ENCODE measurements around the gene CCDC30. TPM values are rescaled to one million over a fixed set of nuclear protein-coding genes. Genes with fewer than 3 reads are reported as not detected.
"Not testable (repeated sequence)": the region's sequence is repeated elsewhere in the genome, so short reads cannot be mapped to it uniquely, and the experiment has no call there.

Gene CCDC30
- total and polyA plus RNA-seq, 4 donors = 12.0 to 19.1 (median 15.9) TPM

DNA sequence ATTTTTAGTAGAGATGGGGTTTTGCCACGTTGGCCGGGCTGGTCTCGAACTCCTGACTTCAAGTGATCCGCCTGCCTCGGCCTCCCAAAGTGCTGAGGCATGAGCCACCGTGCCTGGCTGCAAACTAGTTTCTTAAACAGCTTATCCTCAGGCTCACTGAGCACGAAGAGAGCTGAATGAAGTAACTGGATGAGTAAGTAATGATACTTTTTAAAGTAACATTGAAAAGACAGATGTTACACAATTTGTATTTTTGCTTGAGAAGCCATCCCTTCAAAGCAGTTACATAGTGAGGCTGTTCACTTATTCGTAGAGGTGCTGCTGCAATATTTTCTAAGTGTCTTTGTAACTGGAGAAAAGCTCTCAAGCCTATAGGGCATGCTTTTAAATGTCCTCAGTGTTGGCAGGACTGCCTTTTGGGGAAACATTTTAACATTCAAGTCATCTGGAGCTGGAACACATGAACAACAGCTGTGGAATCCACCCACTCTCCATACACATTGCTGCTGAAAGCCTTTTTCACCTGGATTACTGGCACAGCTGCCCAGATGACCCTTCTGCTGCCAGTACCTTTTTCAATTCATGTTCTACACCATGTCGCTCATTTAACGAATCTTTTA lies 216.4 kb downstream of the CCDC30 start:
- no peaks in the 10 kb centered on the region for H3K27me3 ChIP-seq (ENCODE audit: control insufficient read depth, insufficient read depth, low read length)
- no peaks in the 10 kb centered on the region for H3K9me3 ChIP-seq (ENCODE audit: control insufficient read depth, insufficient read depth, low read length)
- no peak overlapping the region for H3K27ac ChIP-seq (ENCODE audit: low read depth, low read length)
- DNase-seq (ENCODE audit: low read depth in 4 of 6, low spot score in 6 of 6) = peak in 1 of 6 donors; percentile 2
- H3K4me1 ChIP-seq (ENCODE audit: control insufficient read depth, insufficient read depth, low read length) = peaks cover 5% of the 10 kb centered on the region
- 76% methylated on average over 3 of the region's 10 CpGs for WGBS (ENCODE audit: insufficient coverage)
- H3K4me3 ChIP-seq (ENCODE audit: low read depth, low read length) = no peak overlapping the region
- peaks cover 11% of the 10 kb centered on the region for H3K36me3 ChIP-seq (ENCODE audit: control insufficient read depth, insufficient read depth, low read length)

DNA sequence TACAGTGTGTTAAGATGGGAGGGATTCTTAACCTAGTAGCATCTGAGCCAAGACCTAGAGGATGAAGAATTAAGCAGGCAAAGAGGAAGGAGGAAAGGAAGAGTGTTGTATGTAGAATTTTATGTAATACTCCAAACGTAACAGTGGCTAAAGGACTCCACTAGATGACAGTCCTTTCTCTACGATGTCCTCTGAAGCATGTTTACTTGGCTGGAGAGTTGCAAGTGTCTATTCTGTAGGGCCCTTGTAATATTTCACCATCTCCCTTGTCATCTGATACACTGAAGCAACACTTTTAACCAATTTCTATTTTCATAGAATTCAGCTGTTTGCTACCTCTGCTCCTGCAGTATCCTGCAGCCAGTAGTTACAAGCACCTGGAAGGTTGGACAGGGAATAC lies 217.0 kb downstream of the CCDC30 start:
- Histone ChIP-seq H3K27ac (ENCODE audit: low read depth, low read length) (no peak overlapping the region), H3K36me3 (ENCODE audit: control insufficient read depth, insufficient read depth, low read length) (peaks cover 8% of the 10 kb centered on the region), H3K4me3 (ENCODE audit: low read depth, low read length) (no peak overlapping the region), H3K27me3 (ENCODE audit: control insufficient read depth, insufficient read depth, low read length) (no peaks in the 10 kb centered on the region), H3K9me3 (ENCODE audit: control insufficient read depth, insufficient read depth, low read length) (no peaks in the 10 kb centered on the region), H3K4me1 (ENCODE audit: control insufficient read depth, insufficient read depth, low read length) (peaks cover 5% of the 10 kb centered on the region)
- DNase-seq (ENCODE audit: low read depth in 4 of 6, low spot score in 6 of 6) = no peak
- whole genome bisulfite sequencing (ENCODE audit: insufficient coverage) = no CpG with 5 or more reads among the region's 2 CpGs

DNA sequence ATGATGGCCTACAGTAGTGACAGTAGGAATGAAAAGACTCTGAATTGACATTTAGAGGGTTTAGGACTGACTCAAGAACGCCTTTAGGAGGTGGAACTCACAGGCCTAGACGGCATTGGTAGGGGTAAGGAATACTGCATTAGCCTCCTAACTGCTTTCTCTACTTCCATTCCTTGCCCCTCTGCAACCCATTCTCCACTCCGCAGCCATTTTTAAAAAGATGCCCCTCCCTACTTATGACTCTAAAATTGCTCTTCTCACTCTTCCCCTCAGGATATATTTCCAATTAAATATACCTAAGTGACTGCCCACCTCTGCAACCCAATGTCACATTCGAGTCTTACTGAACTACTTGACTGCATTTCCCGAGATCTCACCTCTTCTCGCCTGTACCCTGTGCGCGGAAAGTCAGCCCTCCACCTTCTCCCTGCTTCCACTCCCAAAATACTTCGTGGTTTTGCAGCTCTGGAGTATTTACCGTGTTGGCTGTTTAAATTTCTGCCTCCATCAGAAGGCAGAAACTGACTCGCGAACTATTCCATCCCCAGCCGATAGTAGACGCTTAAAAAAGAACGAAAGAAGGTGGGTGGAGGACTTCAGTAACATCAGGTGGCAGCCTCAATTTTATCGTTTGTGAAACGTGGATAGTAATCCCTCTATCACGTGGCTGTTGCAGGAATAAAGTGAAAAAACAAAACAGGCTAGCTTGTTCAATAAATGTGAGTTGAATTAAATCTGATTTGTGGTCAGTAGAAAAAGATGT lies 218.0 kb downstream of the CCDC30 start:
- WGBS (ENCODE audit: insufficient coverage) = 5% methylated on average over 12 of the region's 18 CpGs
- Histone ChIP-seq H3K4me3 (ENCODE audit: low read depth, low read length) (peak overlapping the region; percentile 92), H3K27me3 (ENCODE audit: control insufficient read depth, insufficient read depth, low read length) (no peaks in the 10 kb centered on the region), H3K27ac (ENCODE audit: low read depth, low read length) (peak overlapping the region; percentile 94), H3K36me3 (ENCODE audit: control insufficient read depth, insufficient read depth, low read length) (peaks cover 7% of the 10 kb centered on the region), H3K9me3 (ENCODE audit: control insufficient read depth, insufficient read depth, low read length) (no peaks in the 10 kb centered on the region), H3K4me1 (ENCODE audit: control insufficient read depth, insufficient read depth, low read length) (peaks cover 5% of the 10 kb centered on the region)
- DNase-seq (ENCODE audit: low read depth in 4 of 6, low spot score in 6 of 6) = peak in 3 of 6 donors; percentile 25 to 85 (median 64)

DNA sequence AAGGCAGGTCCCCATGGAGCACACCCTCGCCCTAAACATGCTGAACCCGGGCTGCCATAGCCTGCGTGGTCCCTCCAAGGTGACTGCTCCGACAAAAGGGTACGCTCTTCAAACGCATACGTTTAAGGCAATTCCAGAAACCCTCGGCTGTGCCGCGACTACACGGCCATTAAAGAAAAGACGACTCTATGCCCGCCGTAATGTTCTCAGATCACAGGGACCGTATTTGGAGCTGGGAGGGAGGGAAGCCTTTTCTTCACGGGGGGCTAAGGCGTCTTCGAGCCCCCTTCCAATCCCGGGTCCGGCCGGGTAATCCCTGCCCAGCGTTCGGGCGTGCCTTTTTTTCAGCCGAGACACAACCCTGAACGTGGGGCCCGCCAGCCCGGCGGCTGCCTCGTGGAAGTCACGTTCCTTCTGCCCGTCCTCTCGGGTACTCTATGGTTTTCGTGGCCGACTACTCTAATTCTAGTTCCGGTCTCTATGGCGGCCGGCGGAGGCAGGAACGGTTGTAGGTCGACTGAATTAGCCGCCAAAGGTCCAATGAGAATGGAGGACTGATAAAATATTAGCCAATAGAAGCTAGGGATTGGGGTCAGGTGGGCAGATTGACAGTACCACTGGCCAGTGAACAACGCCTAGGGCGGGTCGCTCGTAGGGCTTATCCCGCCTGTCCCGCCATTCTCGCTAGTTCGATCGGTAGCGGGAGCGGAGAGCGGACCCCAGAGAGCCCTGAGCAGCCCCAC lies 218.8 kb downstream of the CCDC30 start, which contains the start of gene YBX1:
Gene YBX1, plus strand, starts transcription at position 678 of the 743 bp plus-strand sequence. CDS start 148 bp downstream, outside the sequence.
- under 1% methylated on average over 54 of the region's 54 CpGs for WGBS (ENCODE audit: insufficient coverage)

DNA sequence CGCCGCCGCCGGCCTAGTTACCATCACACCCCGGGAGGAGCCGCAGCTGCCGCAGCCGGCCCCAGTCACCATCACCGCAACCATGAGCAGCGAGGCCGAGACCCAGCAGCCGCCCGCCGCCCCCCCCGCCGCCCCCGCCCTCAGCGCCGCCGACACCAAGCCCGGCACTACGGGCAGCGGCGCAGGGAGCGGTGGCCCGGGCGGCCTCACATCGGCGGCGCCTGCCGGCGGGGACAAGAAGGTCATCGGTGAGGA lies 219.3 kb downstream of the CCDC30 start:
- H3K4me1 ChIP-seq (ENCODE audit: control insufficient read depth, insufficient read depth, low read length); DNase-seq (ENCODE audit: low read depth in 4 of 6, low spot score in 6 of 6); H3K27me3 ChIP-seq (ENCODE audit: control insufficient read depth, insufficient read depth, low read length); H3K9me3 ChIP-seq (ENCODE audit: control insufficient read depth, insufficient read depth, low read length); H3K36me3 ChIP-seq (ENCODE audit: control insufficient read depth, insufficient read depth, low read length): not testable (repeated sequence)
- H3K27ac ChIP-seq (ENCODE audit: low read depth, low read length) = peak overlapping the region; percentile 94
- peak overlapping the region; percentile 92 for H3K4me3 ChIP-seq (ENCODE audit: low read depth, low read length)
- WGBS (ENCODE audit: insufficient coverage) = 0% methylated on average over 32 of the region's 33 CpGs

More for the DNA sequence above, 218.8 kb downstream of the CCDC30 start, which contains the start of gene YBX1:
- Histone ChIP-seq H3K36me3 (ENCODE audit: control insufficient read depth, insufficient read depth, low read length) (no peaks in the 10 kb centered on the region), H3K4me1 (ENCODE audit: control insufficient read depth, insufficient read depth, low read length) (peaks cover 5% of the 10 kb centered on the region), H3K9me3 (ENCODE audit: control insufficient read depth, insufficient read depth, low read length) (no peaks in the 10 kb centered on the region), H3K27ac (ENCODE audit: low read depth, low read length) (peak within 1 kb of the TSS; percentile 94), H3K27me3 (ENCODE audit: control insufficient read depth, insufficient read depth, low read length) (no peaks in the 10 kb centered on the region), H3K4me3 (ENCODE audit: low read depth, low read length) (peak within 1 kb of the TSS; percentile 92)
- DNase-seq (ENCODE audit: low read depth in 4 of 6, low spot score in 6 of 6) = peak; percentile 95 to 100 (median 98)

DNA sequence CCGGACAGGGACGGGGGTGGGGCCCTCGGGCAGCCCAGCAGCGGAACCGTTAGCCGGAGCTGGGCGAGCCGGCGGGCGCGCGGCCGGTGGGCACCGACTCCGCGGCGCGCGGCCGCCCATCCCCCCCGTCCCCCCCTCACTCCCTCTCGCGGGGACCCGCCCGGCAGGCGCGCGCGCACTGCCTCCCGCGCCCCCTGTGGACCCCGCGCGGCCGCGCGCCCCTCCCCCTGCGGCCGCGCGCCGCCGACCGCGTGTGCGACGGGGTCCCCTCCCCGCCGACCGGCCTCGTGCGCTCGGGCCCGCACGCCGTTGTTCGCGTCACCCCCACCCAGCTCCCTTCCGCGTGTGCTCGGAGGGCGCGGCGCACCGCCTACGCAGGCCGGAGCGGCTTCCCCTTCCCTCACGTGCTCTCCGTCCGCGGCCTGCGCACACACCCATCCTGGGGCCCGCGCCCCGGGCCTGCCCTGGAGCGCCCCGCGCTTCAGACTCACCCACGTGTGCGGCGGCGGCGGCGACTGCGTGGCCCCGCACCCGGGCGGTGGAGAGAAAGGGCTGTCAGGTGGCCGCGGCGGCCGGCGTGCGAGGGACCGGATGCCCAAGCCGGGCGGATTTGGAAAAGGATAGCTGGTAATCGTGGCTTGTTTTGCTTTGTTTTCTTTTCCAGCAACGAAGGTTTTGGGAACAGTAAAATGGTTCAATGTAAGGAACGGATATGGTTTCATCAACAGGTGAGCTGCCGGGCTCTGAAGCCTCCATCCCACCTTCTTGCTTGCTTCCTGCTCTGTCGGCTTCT lies 219.8 kb downstream of the CCDC30 start:
- under 1% methylated on average over 97 of the region's 103 CpGs for WGBS (ENCODE audit: insufficient coverage)
- peak overlapping the region; percentile 94 for H3K27ac ChIP-seq (ENCODE audit: low read depth, low read length)

DNA sequence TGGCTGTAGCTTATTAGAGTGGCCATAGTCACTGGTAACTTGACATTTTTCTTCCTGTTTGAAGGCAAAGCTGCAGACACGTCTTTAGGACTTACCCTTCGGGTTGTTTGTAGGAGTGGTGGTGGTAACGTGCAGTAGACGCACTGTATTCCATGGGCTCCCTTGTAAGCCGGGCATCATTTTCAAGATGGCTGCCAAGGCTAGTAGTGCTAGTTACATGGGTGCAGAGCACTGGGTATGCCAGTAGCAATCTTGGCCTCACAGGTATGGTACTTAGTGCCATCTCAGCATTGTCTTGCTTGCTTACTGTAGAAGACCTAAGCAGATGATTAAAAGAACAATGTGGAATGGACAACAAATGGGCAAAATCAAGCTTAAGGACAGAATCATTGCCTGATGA lies 221.1 kb downstream of the CCDC30 start:
- Histone ChIP-seq H3K9me3 (ENCODE audit: control insufficient read depth, insufficient read depth, low read length) (no peaks in the 10 kb centered on the region), H3K36me3 (ENCODE audit: control insufficient read depth, insufficient read depth, low read length) (no peaks in the 10 kb centered on the region), H3K27me3 (ENCODE audit: control insufficient read depth, insufficient read depth, low read length) (no peaks in the 10 kb centered on the region), H3K4me1 (ENCODE audit: control insufficient read depth, insufficient read depth, low read length) (peaks cover 5% of the 10 kb centered on the region), H3K4me3 (ENCODE audit: low read depth, low read length) (peak overlapping the region; percentile 92), H3K27ac (ENCODE audit: low read depth, low read length) (no peak overlapping the region)
- WGBS (ENCODE audit: insufficient coverage) = 13% methylated on average over 5 of the region's 5 CpGs
- DNase-seq (ENCODE audit: low read depth in 4 of 6, low spot score in 6 of 6) = peak in 3 of 6 donors; percentile 3 to 59 (median 39)

More for the DNA sequence above, 219.8 kb downstream of the CCDC30 start:
- Histone ChIP-seq H3K9me3 (ENCODE audit: control insufficient read depth, insufficient read depth, low read length) (no peaks in the 10 kb centered on the region), H3K36me3 (ENCODE audit: control insufficient read depth, insufficient read depth, low read length) (no peaks in the 10 kb centered on the region), H3K27me3 (ENCODE audit: control insufficient read depth, insufficient read depth, low read length) (no peaks in the 10 kb centered on the region), H3K4me3 (ENCODE audit: low read depth, low read length) (peak overlapping the region; percentile 92), H3K4me1 (ENCODE audit: control insufficient read depth, insufficient read depth, low read length) (peaks cover 5% of the 10 kb centered on the region)
- peak in 4 of 6 donors; percentile 38 to 87 (median 68) for DNase-seq (ENCODE audit: low read depth in 4 of 6, low spot score in 6 of 6)

DNA sequence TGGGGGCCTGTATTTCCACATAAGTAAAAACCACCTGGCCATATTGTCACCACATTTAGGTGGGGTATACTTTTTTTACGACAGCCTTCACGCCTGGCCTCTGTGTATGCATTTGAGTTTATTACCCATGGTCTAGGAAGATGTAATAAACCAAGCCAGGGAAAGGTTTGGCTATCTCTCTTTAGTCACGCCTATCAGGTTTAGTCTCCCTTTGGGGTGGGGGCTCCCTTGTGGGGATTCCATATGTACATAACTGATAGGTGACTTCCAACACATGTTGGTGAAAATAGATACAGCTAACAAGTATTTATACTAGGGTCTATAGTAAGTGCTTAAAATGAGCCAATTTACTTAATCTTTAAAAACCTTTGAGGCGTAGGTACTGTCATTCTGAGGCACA lies 223.3 kb downstream of the CCDC30 start:
- DNase-seq (ENCODE audit: low read depth in 4 of 6, low spot score in 6 of 6) = no peak
- Histone ChIP-seq H3K36me3 (ENCODE audit: control insufficient read depth, insufficient read depth, low read length) (no peaks in the 10 kb centered on the region), H3K27me3 (ENCODE audit: control insufficient read depth, insufficient read depth, low read length) (no peaks in the 10 kb centered on the region), H3K9me3 (ENCODE audit: control insufficient read depth, insufficient read depth, low read length) (no peaks in the 10 kb centered on the region), H3K4me1 (ENCODE audit: control insufficient read depth, insufficient read depth, low read length) (no peaks in the 10 kb centered on the region), H3K27ac (ENCODE audit: low read depth, low read length) (no peak overlapping the region), H3K4me3 (ENCODE audit: low read depth, low read length) (no peak overlapping the region)
- WGBS (ENCODE audit: insufficient coverage) = no CpG with 5 or more reads among the region's 4 CpGs

DNA sequence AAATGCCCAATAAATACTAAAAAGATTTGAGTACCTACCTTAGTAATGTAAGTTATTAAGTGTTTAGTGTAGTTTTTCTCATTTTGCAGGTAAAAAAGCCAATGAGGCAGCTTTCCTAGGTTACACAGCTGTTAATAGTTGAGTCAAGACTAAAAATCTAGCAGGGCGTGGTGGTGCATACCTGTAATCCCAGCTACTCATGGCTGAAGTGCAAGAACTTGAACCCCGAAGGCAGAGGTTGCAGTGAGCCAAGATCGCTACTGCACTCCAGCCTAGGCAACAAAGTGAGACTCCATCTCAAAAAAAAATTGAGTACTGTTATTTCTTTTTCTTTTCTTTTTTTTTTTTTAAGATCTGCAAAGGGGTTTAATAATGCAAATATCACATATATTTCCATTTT lies 226.8 kb downstream of the CCDC30 start:
- no peak for DNase-seq (ENCODE audit: low read depth in 4 of 6, low spot score in 6 of 6)
- peaks cover 4% of the 10 kb centered on the region for H3K4me1 ChIP-seq (ENCODE audit: control insufficient read depth, insufficient read depth, low read length)
- WGBS (ENCODE audit: insufficient coverage) = 70% methylated on average over 2 of the region's 3 CpGs

More for the DNA sequence above, 226.8 kb downstream of the CCDC30 start:
- Histone ChIP-seq H3K4me3 (ENCODE audit: low read depth, low read length) (no peak overlapping the region), H3K36me3 (ENCODE audit: control insufficient read depth, insufficient read depth, low read length) (no peaks in the 10 kb centered on the region), H3K27ac (ENCODE audit: low read depth, low read length) (no peak overlapping the region), H3K27me3 (ENCODE audit: control insufficient read depth, insufficient read depth, low read length) (no peaks in the 10 kb centered on the region), H3K9me3 (ENCODE audit: control insufficient read depth, insufficient read depth, low read length) (no peaks in the 10 kb centered on the region)
